Measurements from ENCODE around the gene PER3.

- TF ChIP-seq CTCF (IDR thresholded peaks at IDR 0.05) (no peak), POLR2A (IDR thresholded peaks at IDR 0.05) (peak; percentile 68)
These were observed 12.9 kb upstream of the PER3 start, which contains the start of gene VAMP3 for GRCh38 chr1:7770997-7771822.

All from right lobe of liver (tissue), 4 donors.